Brain microvascular endothelial cell (primary cell): Measurements from ENCODE around the gene MTARC1.

Source experiments
- DNase-seq: peaks from one replicate; pipeline ENCODE4 v3.0.0-alpha.2; 2020
- H3K27ac ChIP-seq: fragments of 250-450 bp; sonication (Bioruptor Pico); 2 replicates; pipeline ENCODE4 v1.5.1; 2020; ENCODE audit warnings: mild to moderate bottlenecking, moderate library complexity
- H3K27me3 ChIP-seq: fragments of 250-450 bp; sonication (Bioruptor Pico); replicated peaks from 2 replicates; pipeline ENCODE4 v1.5.1; 2020; ENCODE audit warnings: mild to moderate bottlenecking
- H3K36me3 ChIP-seq: fragments of 250-450 bp; sonication (Bioruptor Pico); replicated peaks from 2 replicates; pipeline ENCODE4 v1.5.1; 2020; ENCODE audit warnings: mild to moderate bottlenecking
- H3K4me3 ChIP-seq: 2 replicates; pipeline ENCODE4 v1.5.1; 2011; ENCODE audit warnings: low read depth, mild to moderate bottlenecking, control low read depth, low read length, moderate library complexity
- in situ Hi-C: cut with HindIII; loops from 2 replicates; pipeline ENCODE4 v1.10.0; 2017; ENCODE audit warnings: low sequenced_read_pairs, low pct_ligation_motif_present
- TF ChIP-seq, protein P1 (sequence below): IDR thresholded peaks from 2 replicates; pipeline ENCODE4 v1.5.1; 2011; ENCODE audit warnings: low read depth, mild to moderate bottlenecking, moderate library complexity, low read length, control low read depth, inconsistent platforms; ENCODE audit errors: missing control alignments

MTARC1 gene

GRCh38 chr1:220788900-220789299 lies 2.2 kb downstream of the MTARC1 start:
- DNase-seq: no peak
- Histone ChIP-seq H3K36me3 (no peaks in the 10 kb centered on the region), H3K27me3 (no peaks in the 10 kb centered on the region), H3K4me3 (no peak overlapping the region), H3K27ac (no peak overlapping the region)
- TF ChIP-seq, protein P1, sequence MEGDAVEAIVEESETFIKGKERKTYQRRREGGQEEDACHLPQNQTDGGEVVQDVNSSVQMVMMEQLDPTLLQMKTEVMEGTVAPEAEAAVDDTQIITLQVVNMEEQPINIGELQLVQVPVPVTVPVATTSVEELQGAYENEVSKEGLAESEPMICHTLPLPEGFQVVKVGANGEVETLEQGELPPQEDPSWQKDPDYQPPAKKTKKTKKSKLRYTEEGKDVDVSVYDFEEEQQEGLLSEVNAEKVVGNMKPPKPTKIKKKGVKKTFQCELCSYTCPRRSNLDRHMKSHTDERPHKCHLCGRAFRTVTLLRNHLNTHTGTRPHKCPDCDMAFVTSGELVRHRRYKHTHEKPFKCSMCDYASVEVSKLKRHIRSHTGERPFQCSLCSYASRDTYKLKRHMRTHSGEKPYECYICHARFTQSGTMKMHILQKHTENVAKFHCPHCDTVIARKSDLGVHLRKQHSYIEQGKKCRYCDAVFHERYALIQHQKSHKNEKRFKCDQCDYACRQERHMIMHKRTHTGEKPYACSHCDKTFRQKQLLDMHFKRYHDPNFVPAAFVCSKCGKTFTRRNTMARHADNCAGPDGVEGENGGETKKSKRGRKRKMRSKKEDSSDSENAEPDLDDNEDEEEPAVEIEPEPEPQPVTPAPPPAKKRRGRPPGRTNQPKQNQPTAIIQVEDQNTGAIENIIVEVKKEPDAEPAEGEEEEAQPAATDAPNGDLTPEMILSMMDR: no peak
- in situ Hi-C loops: no loop called here

- H3K36me3 ChIP-seq: no peaks in the 10 kb centered on the region
- no peak for DNase-seq
- H3K4me3 ChIP-seq: no peak overlapping the region
- no peaks in the 10 kb centered on the region for H3K27me3 ChIP-seq
- no peak overlapping the region for H3K27ac ChIP-seq
- TF ChIP-seq, protein P1: no peak
- in situ Hi-C loops: no loop called here
These were observed 2.9 kb downstream of the MTARC1 start for GRCh38 chr1:220789532-220790147.

DNA sequence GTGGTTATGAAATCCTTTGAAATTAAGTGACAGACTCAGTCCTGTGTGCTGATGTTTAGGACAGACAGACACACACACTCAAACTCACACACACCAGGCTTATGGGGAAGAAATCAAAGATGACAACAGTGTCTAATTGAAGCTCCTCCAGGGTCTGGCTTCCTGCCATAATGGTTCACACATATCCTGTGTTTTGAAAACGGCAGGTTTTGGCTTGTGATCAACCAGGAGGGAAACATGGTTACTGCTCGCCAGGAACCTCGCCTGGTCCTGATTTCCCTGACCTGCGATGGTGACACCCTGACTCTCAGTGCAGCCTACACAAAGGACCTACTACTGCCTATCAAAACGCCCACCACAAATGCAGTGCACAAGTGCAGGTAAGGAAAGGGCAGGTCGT lies 4.6 kb downstream of the MTARC1 start:
- Histone ChIP-seq H3K27ac (no peak overlapping the region), H3K36me3 (no peaks in the 10 kb centered on the region), H3K27me3 (no peaks in the 10 kb centered on the region), H3K4me3 (no peak overlapping the region)
- DNase-seq: no peak
- in situ Hi-C loops: no loop called here
- TF ChIP-seq, protein P1: no peak

DNA sequence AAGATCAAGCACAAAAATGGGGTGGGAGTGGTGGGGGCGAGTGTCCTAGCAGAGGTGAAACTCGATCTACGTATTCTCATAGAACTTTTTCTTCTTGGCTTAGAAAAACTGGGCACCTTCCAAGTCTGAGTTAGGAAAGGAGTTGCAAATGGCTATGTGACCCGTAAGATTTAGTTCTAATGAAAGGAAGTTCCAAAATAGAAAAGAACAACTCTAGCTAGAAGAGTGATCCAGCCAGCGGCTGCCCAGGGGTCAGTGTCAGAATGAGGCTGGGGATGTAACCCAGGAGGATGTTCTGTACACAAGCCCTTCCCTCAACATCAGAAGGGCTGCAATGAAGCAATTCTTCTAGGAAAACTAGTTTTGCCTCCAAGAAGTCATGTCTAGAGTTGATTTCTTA lies 5.2 kb downstream of the MTARC1 start:
- no peak for DNase-seq
- no peaks in the 10 kb centered on the region for H3K27me3 ChIP-seq
- TF ChIP-seq, protein P1: no peak
- in situ Hi-C loops: no loop called here
- H3K27ac ChIP-seq: no peak overlapping the region
- H3K4me3 ChIP-seq: no peak overlapping the region
- H3K36me3 ChIP-seq: no peaks in the 10 kb centered on the region

DNA sequence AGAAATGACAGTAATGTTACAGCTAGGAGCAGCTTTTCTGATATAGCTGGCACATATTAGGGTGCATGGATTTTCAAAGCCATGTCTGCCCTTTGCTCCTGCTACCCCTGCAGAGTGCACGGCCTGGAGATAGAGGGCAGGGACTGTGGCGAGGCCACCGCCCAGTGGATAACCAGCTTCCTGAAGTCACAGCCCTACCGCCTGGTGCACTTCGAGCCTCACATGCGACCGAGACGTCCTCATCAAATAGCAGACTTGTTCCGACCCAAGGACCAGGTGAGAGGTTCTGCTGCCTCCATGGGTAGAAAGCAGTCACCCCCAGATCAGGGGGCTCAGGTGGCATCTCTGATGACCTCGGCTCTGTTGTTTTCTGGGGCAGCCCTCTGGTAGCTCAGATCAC lies 9.8 kb downstream of the MTARC1 start:
- DNase-seq: no peak
- TF ChIP-seq, protein P1: no peak
- Histone ChIP-seq H3K27me3 (no peaks in the 10 kb centered on the region), H3K27ac (no peak overlapping the region), H3K4me3 (no peak overlapping the region), H3K36me3 (no peaks in the 10 kb centered on the region)
- in situ Hi-C loops: no loop called here

- TF ChIP-seq, protein P1: no peak
- no peak overlapping the region for H3K27ac ChIP-seq
- H3K4me3 ChIP-seq: no peak overlapping the region
These were observed 10.3 kb downstream of the MTARC1 start for GRCh38 chr1:220797044-220797443.

More at GRCh38 chr1:220797044-220797443, 10.3 kb downstream of the MTARC1 start:
- no peaks in the 10 kb centered on the region for H3K36me3 ChIP-seq
- in situ Hi-C loops: no loop called here
- DNase-seq: no peak
- H3K27me3 ChIP-seq: no peaks in the 10 kb centered on the region
